HG03378 (cell line): Measurements from ENCODE around the gene SCGB1D4.
"Not testable (repeated sequence)": the region's sequence is repeated elsewhere in the genome, so short reads cannot be mapped to it uniquely, and the experiment has no call there.

Experiments
- ATAC-seq: cut with Tn5 transposase; IDR thresholded peaks from one replicate; pipeline ENCODE4 v1.9.1; 2021; ENCODE audit warnings: mild to moderate bottlenecking, moderate library complexity; ENCODE audit not compliant: unreplicated experiment

Gene SCGB1D4

DNA sequence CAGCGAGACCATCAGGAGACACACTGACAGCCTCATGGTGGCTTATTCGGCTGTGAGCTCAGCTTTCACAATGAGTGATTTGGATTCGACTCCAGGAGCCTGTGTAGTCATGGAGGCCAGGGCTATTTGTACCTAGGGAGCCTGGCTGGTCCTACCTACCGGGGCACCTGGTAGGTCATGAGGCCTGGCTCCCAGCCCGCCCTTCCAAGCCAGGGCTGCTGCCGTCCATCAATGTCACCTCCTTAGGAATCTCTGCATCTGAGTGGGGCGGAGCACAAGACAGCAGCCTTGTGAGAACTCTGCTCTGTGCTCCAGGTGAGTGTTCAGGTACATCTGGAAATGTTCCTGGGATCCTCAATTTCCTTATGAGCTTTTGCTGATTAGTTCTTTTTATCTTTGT, at the start of gene SCGB1D4:
Gene SCGB1D4 (minus strand): TSS at position 101 of the 400 bp plus-strand sequence. CDS start 65 bp downstream, at position 36.
- no peak for ATAC-seq

DNA sequence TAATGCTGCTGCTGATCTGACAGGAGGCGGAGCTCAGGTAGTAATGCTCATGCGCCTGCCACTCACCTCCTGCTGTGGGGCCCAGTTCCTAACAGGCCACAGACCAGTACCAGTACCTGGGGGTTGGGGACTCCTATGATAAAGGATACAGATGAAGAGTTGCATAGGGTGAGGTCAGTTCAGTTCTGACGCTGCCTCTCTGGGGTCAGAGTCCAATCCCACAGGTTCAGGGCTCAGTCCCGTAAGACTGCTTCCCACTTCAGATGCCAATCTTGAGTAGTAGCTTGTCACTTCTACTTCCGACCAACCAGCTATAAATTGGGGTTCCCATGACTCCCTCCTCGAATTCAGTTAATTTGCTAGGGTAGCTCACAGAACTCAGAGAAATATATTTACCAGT, 47.0 kb upstream of the SCGB1D4 start:
- ATAC-seq: no peak

DNA sequence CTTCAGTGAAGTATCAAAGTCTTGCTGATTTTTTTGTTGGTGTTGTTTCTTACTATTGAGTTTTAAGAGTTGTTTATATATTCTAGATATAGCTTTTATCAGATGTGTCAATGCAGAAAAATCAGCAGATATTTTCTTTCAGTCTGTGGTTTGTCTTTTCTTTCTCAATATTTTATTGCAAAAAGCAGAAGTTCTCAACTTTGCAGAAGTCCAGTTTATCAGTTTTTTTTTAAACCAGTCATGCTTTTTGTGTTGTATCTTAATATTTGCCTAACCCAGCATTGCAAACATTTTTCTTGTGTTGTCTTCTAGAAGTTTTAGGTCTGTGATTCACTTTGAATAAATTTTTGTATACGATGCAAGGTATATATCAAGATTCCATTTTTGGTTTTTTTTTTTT, 45.3 kb upstream of the SCGB1D4 start:
- no peak for ATAC-seq

DNA sequence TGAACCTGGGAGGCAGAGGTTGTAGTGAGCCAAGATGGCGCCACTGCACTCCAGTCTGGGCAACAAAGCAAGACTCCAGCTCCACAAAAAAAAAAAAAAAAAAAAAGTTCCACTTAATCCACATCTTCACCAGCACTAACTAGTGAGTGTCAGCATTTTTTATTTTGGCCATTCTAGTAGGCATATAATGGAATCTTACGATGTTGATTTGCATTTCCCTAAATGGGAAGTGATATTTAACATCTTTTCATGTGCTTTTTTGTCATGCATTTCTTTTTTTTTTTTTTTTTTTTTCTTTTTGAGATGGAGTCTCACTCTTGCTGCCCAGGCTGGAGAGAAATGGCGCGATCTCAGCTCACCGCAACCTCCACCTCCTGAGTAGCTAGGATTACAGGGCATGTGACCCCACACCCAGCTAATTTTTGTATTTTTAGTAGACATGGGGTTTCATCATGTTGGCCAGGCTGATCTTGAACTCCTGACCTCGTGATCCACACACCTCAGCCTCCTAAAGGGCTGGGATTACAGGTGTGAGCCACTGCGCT, 44.8 kb upstream of the SCGB1D4 start:
- not testable (repeated sequence) for ATAC-seq

GRCh38 chr11:62341588-62341987, 42.7 kb upstream of the SCGB1D4 start:
- ATAC-seq: no peak

GRCh38 chr11:62340269-62340901, 41.5 kb upstream of the SCGB1D4 start:
- ATAC-seq: no peak

- no peak for ATAC-seq
Observed at GRCh38 chr11:62338218-62338617, 39.3 kb upstream of the SCGB1D4 start.

- no peak for ATAC-seq
Observed at GRCh38 chr11:62337303-62338181, 38.7 kb upstream of the SCGB1D4 start, which contains the start of gene ASRGL1. ASRGL1 (plus strand) TSS chr11:62337448; CDS start chr11:62337978, 530 bp downstream.

DNA sequence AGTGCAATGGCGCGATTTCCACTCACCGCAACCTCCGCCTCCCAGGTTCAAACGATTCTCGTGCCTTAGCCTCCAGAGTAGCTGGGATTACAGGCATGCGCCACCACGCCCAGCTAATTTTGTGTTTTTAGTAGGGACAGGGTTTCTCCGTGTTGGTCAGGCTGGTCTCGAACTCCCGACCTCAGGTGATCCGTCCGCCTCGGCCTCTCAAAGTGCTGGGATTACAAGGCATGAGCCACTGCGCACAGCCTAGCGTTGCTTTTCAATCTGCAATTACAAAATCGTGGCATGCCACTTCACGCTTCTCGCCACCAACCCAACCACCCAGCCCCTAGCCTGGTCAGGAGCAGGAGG, 38.1 kb upstream of the SCGB1D4 start:
- ATAC-seq: not testable (repeated sequence)

GRCh38 chr11:62333768-62334167, 34.9 kb upstream of the SCGB1D4 start:
- no peak for ATAC-seq

- ATAC-seq: not testable (repeated sequence)
Observed at GRCh38 chr11:62331264-62331663, 32.4 kb upstream of the SCGB1D4 start.

DNA sequence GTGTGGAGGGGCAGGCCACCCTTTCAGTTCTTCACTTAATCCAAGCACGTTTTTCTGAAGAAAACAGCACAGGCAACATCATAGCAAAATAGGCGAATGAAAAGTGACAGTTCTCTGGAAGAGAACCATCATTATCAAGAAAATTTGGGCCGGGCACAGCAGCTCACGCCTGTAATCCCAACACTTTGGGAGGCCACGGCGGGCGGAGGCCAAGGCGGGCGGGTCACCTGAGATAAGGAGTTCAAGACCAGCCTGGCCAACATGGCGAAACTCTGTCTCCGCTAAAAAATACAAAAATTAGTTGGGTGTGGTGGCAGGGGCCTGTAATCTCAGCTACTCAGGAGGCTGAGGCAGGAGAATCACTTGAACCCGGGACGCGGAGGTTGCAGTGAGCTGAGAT, 28.7 kb upstream of the SCGB1D4 start:
- ATAC-seq: not testable (repeated sequence)

GRCh38 chr11:62326719-62327118, 27.8 kb upstream of the SCGB1D4 start:
- not testable (repeated sequence) for ATAC-seq

GRCh38 chr11:62325781-62326180, 26.9 kb upstream of the SCGB1D4 start:
- not testable (repeated sequence) for ATAC-seq

- ATAC-seq: no peak
Observed at GRCh38 chr11:62324731-62325556, 26.1 kb upstream of the SCGB1D4 start.

DNA sequence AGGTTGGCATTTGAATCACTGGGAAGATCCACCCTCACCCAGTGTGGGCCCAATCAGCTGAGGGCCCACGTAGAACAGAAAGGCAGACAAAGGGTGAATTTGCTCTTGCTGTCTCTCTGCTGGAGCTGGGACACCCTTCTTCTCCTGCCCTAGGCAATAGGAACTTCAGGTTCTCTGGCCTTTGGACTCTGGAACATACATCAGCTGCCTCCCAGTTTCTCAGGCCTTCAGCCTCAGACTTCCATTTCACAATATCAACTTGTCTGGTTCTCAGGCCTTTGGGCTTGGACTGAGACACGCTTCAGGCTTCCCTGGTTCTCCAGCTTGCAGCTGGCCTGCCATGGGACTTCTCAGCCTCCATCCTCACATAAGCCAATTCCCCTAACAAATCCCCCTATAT, 23.6 kb upstream of the SCGB1D4 start:
- no peak for ATAC-seq

- no peak for ATAC-seq
Observed at GRCh38 chr11:62315431-62315830, 16.6 kb upstream of the SCGB1D4 start.

GRCh38 chr11:62309991-62310390, 11.1 kb upstream of the SCGB1D4 start:
- ATAC-seq: no peak

- ATAC-seq: no peak
Observed at GRCh38 chr11:62307950-62308349, 9.1 kb upstream of the SCGB1D4 start.

GRCh38 chr11:62306227-62306626, 7.4 kb upstream of the SCGB1D4 start:
- ATAC-seq: no peak

GRCh38 chr11:62295504-62295903, 3.4 kb downstream of the SCGB1D4 start:
- ATAC-seq: no peak
